DMS 273 (cell line): Measurements from ENCODE around the gene PARD3B.

Experiments
- DNase-seq: peaks from one replicate; lab custom pipeline; 2025; ENCODE audit not compliant: unreplicated experiment; lab: John Stamatoyannopoulos, UW

The PARD3B gene

GRCh38 chr2:204586444-204587180 lies 41.3 kb downstream of the PARD3B start:
- DNase-seq, result no peak

GRCh38 chr2:204590063-204590462 lies 44.8 kb downstream of the PARD3B start:
- no peak for DNase-seq

- DNase-seq, result no peak
Observed at GRCh38 chr2:204591225-204591624, 46.0 kb downstream of the PARD3B start.

GRCh38 chr2:204604061-204604460 lies 58.8 kb downstream of the PARD3B start:
- no peak for DNase-seq

GRCh38 chr2:204608237-204608939 lies 63.1 kb downstream of the PARD3B start:
- DNase-seq, result no peak

GRCh38 chr2:204611017-204611631 lies 65.8 kb downstream of the PARD3B start:
- no peak for DNase-seq

GRCh38 chr2:204611764-204612163 lies 66.5 kb downstream of the PARD3B start:
- DNase-seq, result no peak

- DNase-seq, result no peak
Observed at GRCh38 chr2:204613635-204614034, 68.4 kb downstream of the PARD3B start.

GRCh38 chr2:204615456-204615855 lies 70.2 kb downstream of the PARD3B start:
- no peak for DNase-seq

GRCh38 chr2:204625135-204625534 lies 79.9 kb downstream of the PARD3B start:
- DNase-seq, result peak; percentile 5

GRCh38 chr2:204628926-204629712 lies 83.8 kb downstream of the PARD3B start:
- DNase-seq, result no peak

- DNase-seq, result no peak
Observed at GRCh38 chr2:204632410-204632809, 87.1 kb downstream of the PARD3B start.

- DNase-seq, result no peak
Observed at GRCh38 chr2:204634564-204634963, 89.3 kb downstream of the PARD3B start.

GRCh38 chr2:204635478-204635877 lies 90.2 kb downstream of the PARD3B start:
- DNase-seq, result no peak

GRCh38 chr2:204638471-204639194 lies 93.4 kb downstream of the PARD3B start:
- no peak for DNase-seq

GRCh38 chr2:204643326-204643725 lies 98.1 kb downstream of the PARD3B start:
- DNase-seq, result no peak

GRCh38 chr2:204645018-204645773 lies 99.9 kb downstream of the PARD3B start:
- DNase-seq, result no peak

- no peak for DNase-seq
Observed at GRCh38 chr2:204647626-204648025, 102.4 kb downstream of the PARD3B start.

GRCh38 chr2:204650611-204651010 lies 105.3 kb downstream of the PARD3B start:
- DNase-seq, result no peak

GRCh38 chr2:204652063-204652462 lies 106.8 kb downstream of the PARD3B start:
- no peak for DNase-seq
